HepG2 (cell line): ENCODE measurements around the gene INKA1.

Source experiments
- EZH2 ChIP-seq: conservative IDR thresholded peaks from 2 replicates; pipeline ENCODE4 v1.6.1; 2012; ENCODE audit warnings: mild to moderate bottlenecking, low read depth, low read length, moderate library complexity
- MXI1 ChIP-seq: IDR thresholded peaks from 3 replicates; pipeline ENCODE4 v1.6.1; 2012; ENCODE audit warnings: low read depth, low read length, inconsistent platforms, borderline replicate concordance
- TF ChIP-seq, protein P1 (sequence below): sonication (generic); formaldehyde crosslinking; IDR thresholded peaks from 2 replicates; pipeline ENCODE4 v1.8.1; 2023; ENCODE audit warnings: mild to moderate bottlenecking, missing genetic modification reagents, borderline replicate concordance

DNA sequence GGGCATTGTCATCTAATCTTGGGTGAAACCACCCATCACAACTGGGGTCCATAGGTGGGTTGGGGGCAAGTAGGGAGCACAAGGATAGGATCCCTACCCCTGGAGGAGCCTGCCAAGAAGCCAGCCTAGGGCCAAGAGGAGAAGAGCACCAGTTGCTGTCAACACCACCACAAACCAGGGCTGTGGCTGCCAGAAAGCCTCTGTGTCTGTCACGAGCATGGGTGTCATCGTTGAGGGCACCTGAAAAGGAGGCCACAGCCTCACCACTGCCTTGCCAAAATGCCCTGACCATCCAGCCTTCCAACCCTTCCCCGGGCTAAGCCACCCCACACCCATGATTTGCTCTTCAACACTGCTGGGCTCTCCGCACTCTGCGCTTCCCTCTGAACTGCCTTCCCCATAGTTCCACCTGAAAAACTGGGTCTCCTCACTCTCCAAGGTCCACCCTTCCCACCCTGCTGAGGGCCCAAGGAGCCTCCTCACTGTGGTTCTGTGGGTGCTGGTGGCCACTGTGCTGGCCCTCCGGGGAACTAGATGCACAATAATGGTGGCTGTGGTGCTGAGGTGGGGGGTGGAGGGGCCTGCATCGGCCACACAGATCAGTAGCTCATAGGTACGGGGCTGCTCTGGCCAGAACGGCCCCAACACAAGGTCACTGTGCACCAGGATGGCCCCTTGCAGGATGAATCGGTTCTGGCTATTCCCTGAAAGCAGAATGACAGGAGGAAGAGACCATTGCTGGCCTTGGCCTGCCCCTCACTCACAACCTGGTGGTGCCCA, 10.5 kb upstream of the INKA1 start:
- no peak for TF ChIP-seq EZH2
- no peak for TF ChIP-seq MXI1
- TF ChIP-seq, protein P1, sequence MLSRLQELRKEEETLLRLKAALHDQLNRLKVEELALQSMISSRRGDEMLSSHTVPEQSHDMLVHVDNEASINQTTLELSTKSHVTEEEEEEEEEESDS (CRISPR knock-in tag), result no peak
